MM.1S (cell line): ENCODE measurements around the gene SSX7.
"Not testable (repeated sequence)": the region's sequence is repeated elsewhere in the genome, so short reads cannot be mapped to it uniquely, and the experiment has no call there.

Experiments used
- DNase-seq: peaks from one replicate; pipeline ENCODE4 v3.0.0-alpha.2; 2015
- H2AFZ ChIP-seq: fragments of 300-600 bp; sonication (generic); 2 replicates; pipeline ENCODE4 v1.6.0; 2016; ENCODE audit warnings: antibody characterized with exemption, low read length
- H3F3A ChIP-seq: fragments of 300-600 bp; sonication (generic); 2 replicates; pipeline ENCODE4 v1.6.1; 2016; ENCODE audit warnings: mild to moderate bottlenecking, antibody characterized with exemption, low read length, moderate library complexity, mixed read lengths; ENCODE audit not compliant: insufficient read depth
- H3K27ac ChIP-seq: fragments of 300-600 bp; sonication (generic); 2 replicates; pipeline ENCODE4 v1.5.1; 2016; ENCODE audit warnings: mild to moderate bottlenecking, low read length
- H3K27me3 ChIP-seq: fragments of 300-600 bp; sonication (generic); replicated peaks from 2 replicates; pipeline ENCODE4 v1.6.0; 2016; ENCODE audit warnings: low read length; ENCODE audit not compliant: insufficient read depth
- H3K36me3 ChIP-seq: fragments of 300-600 bp; sonication (generic); replicated peaks from 2 replicates; pipeline ENCODE4 v1.6.1; 2016; ENCODE audit warnings: mild to moderate bottlenecking, low read length, mixed read lengths; ENCODE audit not compliant: insufficient read depth
- H3K4me1 ChIP-seq: fragments of 300-600 bp; sonication (generic); 2 replicates; pipeline ENCODE4 v1.6.1; 2016; ENCODE audit warnings: low read length, mixed read lengths
- H3K4me2 ChIP-seq: fragments of 300-600 bp; sonication (generic); 2 replicates; pipeline ENCODE4 v1.6.0; 2016; ENCODE audit warnings: low read depth, low read length
- H3K4me3 ChIP-seq: fragments of 300-600 bp; sonication (generic); 2 replicates; pipeline ENCODE4 v1.5.1; 2016; ENCODE audit warnings: low read length, mixed read lengths
- H3K79me2 ChIP-seq: fragments of 300-600 bp; sonication (generic); 2 replicates; pipeline ENCODE4 v1.6.1; 2016; ENCODE audit warnings: mixed run types, low read length, mixed read lengths
- H3K9ac ChIP-seq: fragments of 300-600 bp; sonication (generic); 2 replicates; pipeline ENCODE4 v1.6.1; 2016; ENCODE audit warnings: low read length, mixed read lengths
- H3K9me2 ChIP-seq: fragments of 300-600 bp; sonication (generic); replicated peaks from 2 replicates; pipeline ENCODE4 v1.6.1; 2016; ENCODE audit warnings: mild to moderate bottlenecking, low read length, mixed read lengths; ENCODE audit not compliant: insufficient read depth
- H3K9me3 ChIP-seq: fragments of 300-600 bp; sonication (generic); replicated peaks from 2 replicates; pipeline ENCODE4 v1.6.1; 2016; ENCODE audit warnings: mild to moderate bottlenecking, low read length, mixed read lengths; ENCODE audit not compliant: insufficient read depth
- H4K20me1 ChIP-seq: fragments of 300-600 bp; sonication (generic); 2 replicates; pipeline ENCODE4 v1.6.1; 2016; ENCODE audit warnings: mild to moderate bottlenecking, low read length, moderate library complexity, mixed read lengths; ENCODE audit not compliant: insufficient read depth

Gene SSX7, protein sequence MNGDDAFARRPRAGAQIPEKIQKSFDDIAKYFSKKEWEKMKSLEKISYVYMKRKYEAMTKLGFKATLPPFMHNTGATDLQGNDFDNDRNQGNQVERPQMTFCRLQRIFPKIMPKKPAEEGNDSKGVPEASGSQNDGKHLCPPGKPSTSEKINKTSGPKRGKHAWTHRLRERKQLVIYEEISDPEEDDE

DNA sequence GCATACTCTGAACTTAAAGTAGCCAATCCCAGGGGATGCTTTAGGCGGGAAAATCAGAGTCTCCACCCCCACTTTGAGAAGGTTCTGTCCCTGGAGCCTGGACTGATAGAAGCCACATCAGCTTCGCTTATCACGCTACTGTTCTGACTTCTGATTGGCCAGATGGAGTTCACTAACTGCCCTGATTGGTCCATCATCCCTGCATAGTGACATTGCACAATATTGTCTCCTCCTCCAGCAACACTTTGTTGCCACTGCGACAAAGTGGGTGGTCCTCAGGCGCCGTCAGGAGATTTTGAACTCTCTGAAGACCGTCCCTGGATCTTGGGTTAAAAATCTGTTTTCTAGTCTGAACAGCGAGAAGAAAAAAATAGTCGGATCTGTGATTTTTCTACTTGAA lies at the start of gene SSX7:
TSS of gene SSX7 (minus strand) at position 101 of the 400 bp plus-strand sequence. CDS start 1,428 bp downstream, outside the sequence.
- H3K4me3 ChIP-seq, H3K27me3 ChIP-seq, H3K9me2 ChIP-seq, H3K36me3 ChIP-seq, H3K9ac ChIP-seq, H3K79me2 ChIP-seq, H3K27ac ChIP-seq, H3F3A ChIP-seq, DNase-seq, H2AFZ ChIP-seq, H3K4me1 ChIP-seq, H3K4me2 ChIP-seq, H4K20me1 ChIP-seq, H3K9me3 ChIP-seq: not testable (repeated sequence)

GRCh38 chrX:52692034-52692433 lies 37.3 kb upstream of the SSX7 start:
- not testable (repeated sequence) for H2AFZ ChIP-seq, H3K9me3 ChIP-seq, H3K27me3 ChIP-seq, H3K36me3 ChIP-seq, H3K9me2 ChIP-seq, H3K4me3 ChIP-seq, H3K27ac ChIP-seq, H4K20me1 ChIP-seq, H3K4me1 ChIP-seq, H3K9ac ChIP-seq, DNase-seq, H3K79me2 ChIP-seq, H3K4me2 ChIP-seq, H3F3A ChIP-seq

- H3K9me3 ChIP-seq, H3K4me3 ChIP-seq, H3K9ac ChIP-seq, DNase-seq, H2AFZ ChIP-seq, H4K20me1 ChIP-seq, H3K27ac ChIP-seq, H3K4me2 ChIP-seq, H3K4me1 ChIP-seq, H3K9me2 ChIP-seq, H3K36me3 ChIP-seq, H3K27me3 ChIP-seq, H3F3A ChIP-seq, H3K79me2 ChIP-seq: not testable (repeated sequence)
These were observed 7.5 kb upstream of the SSX7 start for GRCh38 chrX:52662218-52662617.

DNA sequence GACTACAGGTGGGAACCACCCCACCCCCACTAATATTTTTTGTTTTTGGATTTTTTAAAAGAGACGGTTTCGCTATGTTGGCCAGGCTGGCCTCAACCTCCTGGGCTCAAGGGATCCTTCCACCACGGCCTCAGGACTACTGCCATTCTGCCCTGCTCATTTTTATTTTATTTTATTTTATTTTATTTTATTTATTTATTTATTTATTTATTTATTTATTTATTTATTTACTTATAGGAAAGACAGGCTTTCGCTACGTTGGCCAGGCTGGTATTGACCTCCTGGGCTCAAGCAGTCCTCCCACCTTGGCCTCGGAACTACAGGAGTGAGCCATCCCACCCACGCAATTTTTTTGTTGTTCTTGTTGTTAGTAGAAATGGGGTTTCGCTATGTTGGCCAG lies 775 bp upstream of the SSX7 start:
- H2AFZ ChIP-seq, H3K4me1 ChIP-seq, H3K9ac ChIP-seq, H3K9me2 ChIP-seq, H3K27me3 ChIP-seq, H3K4me3 ChIP-seq, H4K20me1 ChIP-seq, H3K27ac ChIP-seq, H3K4me2 ChIP-seq, H3F3A ChIP-seq, H3K79me2 ChIP-seq, DNase-seq, H3K9me3 ChIP-seq, H3K36me3 ChIP-seq: not testable (repeated sequence)

- not testable (repeated sequence) for DNase-seq, H3K9me3 ChIP-seq, H2AFZ ChIP-seq, H3F3A ChIP-seq, H3K4me1 ChIP-seq, H3K9me2 ChIP-seq, H3K27ac ChIP-seq, H3K36me3 ChIP-seq, H3K79me2 ChIP-seq, H3K4me3 ChIP-seq, H4K20me1 ChIP-seq, H3K4me2 ChIP-seq, H3K27me3 ChIP-seq, H3K9ac ChIP-seq
These were observed 4.0 kb downstream of the SSX7 start for GRCh38 chrX:52650676-52651075.

DNA sequence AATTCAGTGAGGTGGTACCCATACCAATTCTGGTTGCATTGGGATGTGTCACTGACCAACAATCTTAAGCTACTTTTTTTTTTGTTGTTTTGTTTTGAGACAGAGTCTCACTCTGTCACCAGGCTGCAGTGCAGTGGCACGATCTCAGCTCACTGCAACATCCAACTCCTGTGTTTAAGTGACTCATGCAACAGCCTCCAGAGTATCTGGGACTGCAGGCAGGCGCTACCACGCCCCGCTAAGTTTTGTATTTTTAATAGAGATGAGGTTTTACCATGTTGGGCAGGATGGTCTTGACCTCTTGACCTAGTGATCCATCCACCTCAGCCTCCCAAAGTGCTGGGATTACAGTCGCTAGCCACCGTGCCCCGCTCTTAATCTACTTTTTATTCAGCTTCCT lies 5.7 kb downstream of the SSX7 start:
- H3F3A ChIP-seq, H3K4me1 ChIP-seq, H3K9me3 ChIP-seq, H3K4me3 ChIP-seq, H3K9ac ChIP-seq, H3K9me2 ChIP-seq, DNase-seq, H2AFZ ChIP-seq, H3K79me2 ChIP-seq, H4K20me1 ChIP-seq, H3K27me3 ChIP-seq, H3K27ac ChIP-seq, H3K36me3 ChIP-seq, H3K4me2 ChIP-seq: not testable (repeated sequence)

DNA sequence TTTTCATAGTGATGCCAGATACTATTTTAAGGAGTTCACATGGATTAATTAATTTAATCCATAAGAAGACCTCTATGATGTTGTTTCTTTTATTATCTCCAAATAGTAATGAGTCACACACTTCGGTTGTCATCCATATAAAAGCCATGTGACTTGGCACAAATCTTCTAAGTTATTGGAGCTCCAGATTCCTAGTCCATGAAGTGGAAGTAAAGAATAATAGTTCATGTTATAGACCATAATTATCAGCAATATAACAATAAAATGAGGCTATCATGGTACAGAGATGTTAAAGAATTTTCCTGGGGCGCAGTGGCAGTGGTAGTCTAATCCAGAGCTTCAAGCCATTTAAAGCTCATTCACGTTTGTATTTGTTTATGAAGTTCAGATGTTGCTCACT lies 26.2 kb downstream of the SSX7 start:
- H3K9ac ChIP-seq, DNase-seq, H3K27ac ChIP-seq, H3K4me3 ChIP-seq, H3F3A ChIP-seq, H4K20me1 ChIP-seq, H3K4me2 ChIP-seq, H3K36me3 ChIP-seq, H3K9me2 ChIP-seq, H3K9me3 ChIP-seq, H3K27me3 ChIP-seq, H3K4me1 ChIP-seq, H3K79me2 ChIP-seq, H2AFZ ChIP-seq: not testable (repeated sequence)

DNA sequence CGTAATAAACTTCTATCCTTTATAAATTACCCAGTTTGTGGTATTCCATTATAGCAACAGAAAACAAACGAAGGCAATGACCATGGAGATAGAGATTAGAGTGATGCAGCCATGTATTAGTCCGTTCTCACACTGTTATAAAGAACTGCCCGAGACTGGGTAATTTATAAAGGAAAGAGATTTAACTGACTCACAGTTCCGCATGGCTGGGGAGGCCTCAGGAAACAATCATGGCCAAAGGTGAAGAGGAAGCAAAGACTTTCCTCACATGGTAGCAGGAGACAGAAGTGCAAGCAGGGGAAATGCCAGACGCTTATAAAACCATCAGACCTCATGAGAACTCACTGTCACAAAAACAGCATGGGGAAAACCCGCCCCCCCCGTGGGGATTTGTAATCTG lies 34.0 kb downstream of the SSX7 start:
- H3K9me2 ChIP-seq, H3F3A ChIP-seq, H3K9ac ChIP-seq, H2AFZ ChIP-seq, H3K4me2 ChIP-seq, H3K27me3 ChIP-seq, H3K27ac ChIP-seq, H3K79me2 ChIP-seq, H3K4me3 ChIP-seq, H3K36me3 ChIP-seq, H3K4me1 ChIP-seq, DNase-seq, H3K9me3 ChIP-seq, H4K20me1 ChIP-seq: not testable (repeated sequence)
